DMS 273 (cell line): ENCODE results near the gene PLAU.
"Not testable (repeated sequence)": the region's sequence is repeated elsewhere in the genome, so short reads cannot be mapped to it uniquely, and the experiment has no call there.

Source experiments
- DNase-seq: peaks from one replicate; lab custom pipeline; 2025; ENCODE audit not compliant: unreplicated experiment; lab: John Stamatoyannopoulos, UW

PLAU gene

DNA sequence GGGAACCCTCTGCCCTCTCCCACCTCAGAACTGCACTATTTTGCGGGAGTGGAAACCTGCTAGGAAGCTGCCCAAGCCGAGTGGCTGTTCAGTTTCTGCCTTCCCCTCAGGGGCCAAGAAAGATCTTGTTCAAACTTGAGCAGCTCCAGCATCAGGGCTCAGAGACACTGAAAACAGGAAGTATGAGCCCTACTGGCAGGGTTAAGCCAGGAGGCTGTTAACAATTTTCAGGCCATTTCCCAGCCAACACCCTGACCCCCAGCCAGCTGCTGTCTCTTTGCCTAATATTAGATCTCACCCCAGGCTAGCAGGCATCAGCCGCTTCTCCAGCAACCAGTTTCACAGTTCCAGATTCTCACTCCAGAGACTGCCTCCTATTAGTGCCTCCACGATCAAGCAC is 9.2 kb downstream of the PLAU start:
- peak; percentile 36 for DNase-seq

DNA sequence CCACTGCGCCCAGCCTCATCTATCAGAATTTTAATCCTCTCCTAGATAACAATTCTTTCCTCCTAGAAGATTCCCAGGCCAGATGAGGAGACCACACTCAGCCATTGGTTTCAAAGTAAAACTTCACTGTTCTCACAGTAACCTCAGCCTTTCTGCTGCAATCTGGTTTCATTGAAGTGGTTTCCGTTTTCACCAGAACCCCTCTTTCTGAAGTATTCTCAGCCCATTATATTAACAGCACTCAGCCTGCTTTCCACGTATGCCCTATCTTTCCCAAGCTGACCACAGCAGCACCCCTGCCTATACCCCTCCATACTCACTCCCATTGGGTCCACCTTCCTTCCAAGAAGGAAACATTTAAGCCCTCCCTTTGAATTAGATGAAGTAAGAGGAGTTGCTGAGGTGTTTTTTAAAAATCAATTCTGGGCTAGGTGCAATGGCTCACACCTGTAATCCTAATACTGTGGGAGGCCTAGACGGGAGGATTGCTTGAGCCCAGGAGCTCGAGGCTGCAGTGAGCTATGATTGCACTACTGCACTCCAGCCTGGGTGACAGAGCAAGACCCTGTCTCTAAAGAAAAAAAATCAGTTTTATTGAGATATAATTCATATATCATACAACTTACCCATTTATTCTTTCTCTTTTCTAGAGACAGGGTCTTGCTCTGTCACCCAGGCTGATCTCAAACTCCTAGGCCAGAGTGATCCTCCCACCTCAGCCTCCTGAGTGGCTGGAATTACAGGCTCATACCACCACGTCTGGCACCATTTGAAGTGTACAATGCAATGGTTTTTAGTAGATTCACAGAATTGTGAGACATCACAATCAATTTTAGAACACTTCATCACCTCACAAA is 11.3 kb downstream of the PLAU start:
- DNase-seq = no peak

- no peak for DNase-seq
Observed at GRCh38 chr10:73922864-73923133, 11.9 kb downstream of the PLAU start.

- DNase-seq = peak; percentile 7
Observed at GRCh38 chr10:73923935-73924598, 13.1 kb downstream of the PLAU start.

DNA sequence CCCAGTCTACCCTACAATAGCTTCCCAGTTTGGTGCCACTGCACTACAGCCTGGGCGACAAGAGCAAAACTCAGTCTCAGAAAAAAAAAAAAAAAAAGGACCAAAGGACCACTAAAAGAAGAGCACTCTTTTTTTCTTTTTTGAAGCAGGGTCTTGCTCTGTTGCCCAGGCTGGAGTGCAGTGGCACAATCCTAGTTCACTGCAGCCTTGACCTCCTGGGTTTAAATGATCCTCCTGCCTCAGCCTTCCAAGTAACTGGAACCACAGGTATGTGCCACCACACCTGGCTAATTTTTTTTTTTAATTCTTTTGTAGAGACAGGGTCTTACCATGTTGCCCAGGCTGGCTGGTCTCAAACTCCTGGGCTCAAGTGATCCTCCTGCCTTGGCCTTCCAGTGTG is 14.0 kb downstream of the PLAU start:
- no peak for DNase-seq

GRCh38 chr10:73925539-73925938 is 14.6 kb downstream of the PLAU start:
- no peak for DNase-seq

GRCh38 chr10:73926152-73926764 is 15.3 kb downstream of the PLAU start:
- no peak for DNase-seq

DNA sequence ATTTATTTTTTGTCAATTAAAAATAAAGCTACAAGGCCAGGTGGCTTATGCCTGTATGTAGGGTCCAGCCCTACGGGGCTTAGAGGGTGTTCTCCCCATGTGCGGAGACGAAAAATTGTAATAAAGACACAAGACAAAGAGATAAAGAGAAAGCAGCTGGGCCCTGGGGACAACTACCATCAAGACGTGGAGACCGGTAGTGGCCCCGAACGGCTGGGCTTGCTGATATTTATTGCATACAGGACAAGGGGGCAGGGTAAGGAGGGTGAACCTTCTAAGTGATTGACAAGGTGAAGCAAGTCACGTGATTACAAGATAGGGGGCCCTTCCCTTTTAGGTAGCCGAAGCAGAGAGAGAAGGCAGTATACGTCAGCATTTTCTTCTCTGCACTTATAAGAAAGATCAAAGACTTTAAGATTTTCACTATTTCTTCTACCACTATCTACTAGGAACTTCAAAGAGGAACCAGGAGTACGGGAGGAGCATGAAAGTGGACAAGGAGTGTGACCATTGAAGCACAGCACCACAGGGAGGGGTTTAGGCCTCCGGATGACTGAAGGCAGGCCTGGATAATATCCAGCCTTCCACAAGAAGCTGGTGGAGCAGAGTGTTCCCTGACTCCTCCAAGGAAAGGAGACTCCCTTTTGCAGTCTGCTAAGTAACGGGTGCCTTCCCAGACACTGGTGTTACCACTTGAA is 19.8 kb downstream of the PLAU start:
- DNase-seq = not testable (repeated sequence)

DNA sequence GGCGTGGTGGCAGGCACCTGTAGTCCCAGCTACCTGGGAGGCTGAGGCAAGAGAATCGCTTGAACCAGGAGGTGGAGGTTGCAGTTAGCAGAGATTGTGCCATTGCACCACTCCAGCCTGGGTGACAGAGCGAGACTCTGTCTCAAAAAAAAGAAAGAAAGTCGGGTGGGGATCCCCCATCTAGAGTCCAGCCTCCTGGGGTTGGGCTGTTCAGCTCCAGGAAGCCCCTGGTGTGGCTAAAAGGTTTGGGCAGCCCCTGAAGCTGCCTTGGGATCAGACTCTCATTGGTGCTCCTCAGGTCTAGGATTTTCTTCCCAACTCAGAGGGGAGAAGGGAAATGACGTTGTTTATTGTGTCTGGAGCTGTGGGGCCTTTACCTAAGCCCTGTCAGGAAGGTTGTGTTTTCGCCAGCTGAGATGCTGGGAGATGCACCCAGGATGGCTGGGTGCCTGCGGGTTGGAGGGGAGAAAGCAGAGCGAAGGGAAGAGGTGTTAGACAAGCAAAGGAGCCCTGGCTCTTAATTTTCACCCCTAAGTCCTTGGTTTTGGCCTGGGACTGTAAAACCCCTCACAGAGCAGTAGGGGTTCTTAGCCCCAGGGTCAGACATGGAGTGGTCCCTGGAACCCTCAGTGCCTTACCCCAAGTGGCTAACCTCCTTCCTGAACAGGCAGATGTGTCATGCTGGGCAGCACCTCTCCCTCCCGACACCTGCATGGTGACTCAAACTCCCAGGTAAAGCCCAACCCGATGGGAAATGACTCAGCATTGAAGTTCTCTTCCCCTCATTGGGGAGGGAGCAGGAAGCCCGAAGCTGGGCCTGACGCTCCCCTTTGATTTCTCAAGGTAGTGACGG is 21.1 kb downstream of the PLAU start:
- no peak for DNase-seq

DNA sequence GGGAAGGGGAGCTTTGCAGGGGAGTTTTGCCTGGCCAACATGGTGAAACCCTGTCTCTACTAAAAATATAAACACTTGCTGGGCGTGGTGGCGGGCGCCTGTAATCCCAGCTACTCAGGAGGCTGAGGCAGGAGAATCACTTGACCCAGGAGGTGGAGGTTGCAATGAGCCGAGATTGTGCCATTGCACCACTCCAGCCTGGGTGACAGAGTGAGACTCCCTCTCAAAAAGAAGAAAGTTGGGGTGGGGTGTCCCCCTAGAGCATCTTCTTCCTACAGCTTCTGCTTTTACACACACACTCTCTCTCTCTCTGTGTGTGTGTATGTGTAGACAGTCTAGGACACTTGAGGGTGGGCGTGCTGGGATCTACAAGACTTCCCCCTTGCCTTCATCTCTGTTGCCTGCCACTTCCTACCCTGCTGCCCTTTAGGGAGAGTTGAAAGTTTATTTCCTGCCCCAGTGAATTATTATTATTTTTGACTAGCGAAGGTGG is 21.7 kb downstream of the PLAU start:
- DNase-seq = no peak

GRCh38 chr10:73934074-73934473 is 23.1 kb downstream of the PLAU start:
- DNase-seq = no peak

DNA sequence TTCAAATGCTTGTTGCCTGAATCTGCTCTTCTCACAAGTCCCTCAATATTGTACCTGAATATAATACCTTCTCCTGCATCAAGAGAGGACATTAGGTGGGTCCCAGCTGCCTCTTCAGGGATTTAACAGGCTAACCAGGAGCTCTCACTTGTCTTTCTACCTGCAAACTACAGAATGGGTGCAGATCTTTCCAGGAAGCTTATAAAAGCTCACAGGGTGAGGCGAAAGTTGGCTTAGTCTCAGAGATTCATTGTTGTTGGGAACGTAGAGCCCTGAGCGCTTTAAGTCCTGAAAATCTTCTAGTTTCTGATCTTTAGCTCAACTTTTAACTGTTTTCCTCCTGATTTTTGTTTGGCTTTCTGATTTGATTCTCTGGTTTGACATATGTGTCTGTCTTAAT is 25.0 kb downstream of the PLAU start:
- no peak for DNase-seq

- DNase-seq = no peak
Observed at GRCh38 chr10:73937333-73938043, 26.6 kb downstream of the PLAU start.

- peak; percentile 81 for DNase-seq
Observed at GRCh38 chr10:73940634-73941221, 29.8 kb downstream of the PLAU start.

DNA sequence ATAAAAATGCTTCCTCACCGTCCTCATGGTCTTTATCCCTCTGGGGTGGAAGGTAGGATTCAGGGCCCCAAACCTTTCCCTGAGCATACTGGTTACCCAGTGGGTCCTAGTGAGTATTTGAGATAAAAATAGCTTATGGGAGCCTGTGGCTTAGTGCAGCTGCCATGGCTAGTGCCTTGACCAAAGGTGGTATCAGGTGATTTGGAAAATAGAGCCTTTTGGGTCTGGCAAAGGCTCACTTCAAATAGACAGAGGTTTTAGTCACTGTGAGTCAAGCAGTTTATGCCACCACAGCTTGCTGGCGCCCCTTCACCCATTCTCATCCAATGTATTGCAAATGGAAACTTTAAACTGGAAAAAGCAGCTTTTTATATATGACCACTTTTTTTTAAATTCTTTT is 30.4 kb downstream of the PLAU start:
- no peak for DNase-seq

DNA sequence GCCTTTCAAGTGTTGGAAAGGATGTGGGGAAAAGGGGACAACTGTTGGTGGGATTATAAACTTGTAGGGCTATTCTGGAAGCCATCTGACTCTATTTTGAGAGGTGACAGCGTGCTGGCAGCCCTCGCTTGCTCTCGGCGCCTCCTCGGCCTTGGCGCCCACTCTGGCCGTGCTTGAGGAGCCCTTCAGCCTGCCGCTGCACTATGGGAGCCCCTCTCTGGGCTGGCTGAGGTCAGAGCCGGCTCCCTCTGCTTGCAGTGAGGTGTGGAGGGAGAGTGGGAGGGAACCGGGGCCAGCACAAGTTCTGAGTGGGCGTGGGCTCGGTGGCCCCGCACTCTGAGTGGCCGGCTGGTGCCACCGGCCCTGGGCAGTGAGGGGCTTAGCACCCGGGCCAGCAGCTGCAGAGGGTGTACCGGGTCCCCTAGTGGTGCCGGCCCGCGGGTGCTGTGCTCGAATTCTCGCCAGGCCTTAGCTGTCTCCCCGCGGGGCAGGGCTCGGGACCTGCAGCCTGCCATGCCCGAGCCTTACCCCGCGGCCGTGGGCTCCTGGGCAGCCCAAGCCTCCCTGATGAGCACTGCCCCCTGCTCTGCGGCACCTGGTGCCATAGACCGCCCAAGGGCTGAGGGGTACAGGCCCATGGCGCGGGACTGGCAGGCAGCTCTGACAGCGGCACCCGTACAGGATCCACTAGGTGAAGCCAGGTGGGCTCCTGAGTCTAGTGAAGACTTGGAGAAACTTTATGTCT is 33.6 kb downstream of the PLAU start:
- DNase-seq = no peak

DNA sequence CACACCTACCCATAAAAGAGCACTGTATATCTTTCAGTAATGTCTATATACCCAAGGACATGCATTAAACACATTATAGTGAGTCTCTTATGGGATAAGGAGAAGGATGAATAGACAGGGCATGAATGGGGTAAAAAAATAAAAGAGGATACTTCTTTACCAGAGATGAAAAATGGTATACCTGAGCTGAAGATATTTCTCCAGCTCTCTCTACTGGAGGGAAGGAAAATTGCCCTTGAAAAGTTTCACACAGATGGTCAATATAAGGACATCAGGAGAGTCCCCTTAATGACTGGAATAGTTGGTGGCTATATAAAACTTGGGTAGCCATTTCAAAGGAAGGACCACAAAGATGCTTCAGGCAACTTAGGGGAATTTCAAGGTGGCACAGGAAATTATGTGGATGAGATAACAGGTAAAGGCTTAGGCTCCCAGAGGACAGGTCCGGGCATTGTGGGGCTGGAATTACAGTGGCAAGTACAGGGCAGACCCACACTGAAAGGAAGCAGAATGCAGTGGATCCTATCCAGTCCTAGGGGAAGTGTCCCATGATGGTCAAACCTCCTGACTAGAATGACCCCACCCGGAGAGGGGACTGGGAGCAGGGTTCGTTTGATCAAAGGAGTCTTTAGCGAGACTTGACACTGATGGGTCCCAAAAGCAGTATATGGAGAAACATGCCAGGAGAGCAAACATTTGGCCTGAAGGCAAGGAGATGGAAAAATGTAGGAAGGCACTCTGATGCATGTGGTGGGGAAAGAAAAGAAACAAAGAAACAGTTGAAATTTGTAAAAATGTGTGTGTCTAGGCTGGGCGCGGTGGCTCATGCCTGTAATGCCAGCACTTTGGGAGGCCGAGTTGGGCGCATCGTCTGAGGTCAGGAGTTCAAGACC is 35.6 kb downstream of the PLAU start:
- no peak for DNase-seq
